GM21367 (cell line): ENCODE results near the gene SIRT5.

Experiments
- ATAC-seq: cut with Tn5 transposase; IDR thresholded peaks from one replicate; pipeline ENCODE4 v1.9.1; 2021; ENCODE audit not compliant: unreplicated experiment

The SIRT5 gene

DNA sequence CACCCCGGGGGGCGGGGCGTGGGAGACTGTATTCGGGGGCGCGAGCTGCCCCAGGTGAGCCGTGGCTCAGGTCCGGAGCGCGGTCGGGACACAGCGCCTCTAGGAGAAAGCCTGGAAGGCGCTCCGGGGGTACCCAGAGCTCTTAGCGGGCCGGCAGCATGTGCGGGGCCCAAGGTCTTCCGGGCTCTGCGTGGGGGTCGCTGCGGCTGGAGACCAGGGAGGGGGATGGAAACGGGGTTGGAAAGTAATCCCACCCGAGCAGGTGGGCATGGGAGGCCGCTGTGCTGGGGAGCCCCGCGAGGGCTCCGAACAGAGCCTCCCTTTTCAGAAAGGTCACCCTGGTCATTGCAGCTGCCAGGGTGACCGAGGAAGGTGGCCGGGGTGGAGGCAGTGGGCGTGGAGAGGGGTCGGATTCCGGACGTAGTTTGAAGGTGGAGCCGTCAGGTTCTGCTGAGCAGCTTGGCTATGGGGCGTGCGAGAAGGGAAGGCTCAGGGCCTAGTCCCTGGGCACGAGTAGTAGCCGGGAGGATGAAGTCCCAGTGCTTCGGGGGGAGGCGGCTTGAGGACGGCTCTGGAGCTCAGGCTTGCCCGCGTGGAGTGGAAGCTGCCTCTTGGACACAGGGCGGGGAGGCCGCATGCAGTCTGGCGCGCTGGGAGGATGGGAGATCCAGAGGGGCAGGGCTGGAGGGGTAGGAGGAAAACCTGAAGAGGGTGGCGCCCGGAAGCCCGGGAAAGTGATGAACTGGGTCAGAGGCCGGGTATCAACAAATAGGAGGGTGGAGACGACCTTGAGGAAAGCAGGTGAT lies at the start of gene SIRT5:
Gene SIRT5 (plus strand): TSS at position 31 of the 806 bp plus-strand sequence. CDS start 9,510 bp downstream, outside the sequence.
- peak; percentile 53 for ATAC-seq

DNA sequence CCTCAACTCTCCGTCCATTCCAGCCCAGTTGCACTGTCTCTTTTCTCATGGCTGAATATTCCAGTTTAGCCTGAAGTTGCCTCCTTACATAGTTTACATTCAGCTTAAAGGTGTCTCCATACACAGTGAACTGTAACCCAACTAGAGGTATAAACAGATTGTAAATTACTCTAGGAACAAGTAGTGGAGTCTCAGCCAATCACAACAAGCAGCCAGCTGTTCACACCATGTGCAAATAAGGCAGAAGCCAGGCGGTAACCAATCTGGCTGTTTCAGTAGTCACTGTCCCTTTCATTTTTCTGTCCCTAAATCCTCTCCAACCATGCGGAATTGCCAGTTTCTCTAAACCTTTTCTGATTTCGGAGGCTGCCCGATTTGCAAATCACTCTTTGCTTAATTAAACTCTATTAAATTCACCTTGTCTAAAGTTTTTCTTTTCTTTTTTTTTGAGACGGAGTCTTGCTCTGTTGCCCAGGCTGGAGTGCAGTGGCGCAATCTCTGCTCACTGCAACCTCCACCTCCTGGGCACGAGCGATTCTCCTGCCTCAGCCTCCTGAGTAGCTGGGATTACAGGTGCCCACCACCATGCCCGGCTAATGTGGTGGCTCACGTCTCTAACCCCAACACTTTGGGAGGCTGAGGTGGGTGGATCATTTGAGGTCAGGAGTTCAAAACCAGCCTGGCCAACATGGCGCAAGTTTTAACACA lies 49.4 kb upstream of the SIRT5 start:
- no peak for ATAC-seq

DNA sequence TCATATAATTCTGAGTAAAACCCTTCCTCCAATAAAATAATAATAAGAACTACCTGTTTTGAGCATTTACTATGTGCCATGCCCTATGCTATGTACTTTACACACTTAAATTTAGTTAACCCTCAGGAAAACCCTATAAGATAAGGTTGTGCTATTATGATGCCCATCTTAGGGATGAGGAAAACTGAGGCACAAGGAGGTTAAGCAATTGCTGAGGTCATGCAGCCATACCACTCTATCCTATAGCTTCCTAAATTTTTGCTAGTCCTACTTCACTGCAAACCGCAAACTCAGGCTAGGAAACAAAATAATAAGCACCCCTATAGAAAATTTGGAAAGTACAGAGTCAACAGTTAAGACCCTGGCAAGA lies 48.1 kb upstream of the SIRT5 start:
- ATAC-seq, result no peak

DNA sequence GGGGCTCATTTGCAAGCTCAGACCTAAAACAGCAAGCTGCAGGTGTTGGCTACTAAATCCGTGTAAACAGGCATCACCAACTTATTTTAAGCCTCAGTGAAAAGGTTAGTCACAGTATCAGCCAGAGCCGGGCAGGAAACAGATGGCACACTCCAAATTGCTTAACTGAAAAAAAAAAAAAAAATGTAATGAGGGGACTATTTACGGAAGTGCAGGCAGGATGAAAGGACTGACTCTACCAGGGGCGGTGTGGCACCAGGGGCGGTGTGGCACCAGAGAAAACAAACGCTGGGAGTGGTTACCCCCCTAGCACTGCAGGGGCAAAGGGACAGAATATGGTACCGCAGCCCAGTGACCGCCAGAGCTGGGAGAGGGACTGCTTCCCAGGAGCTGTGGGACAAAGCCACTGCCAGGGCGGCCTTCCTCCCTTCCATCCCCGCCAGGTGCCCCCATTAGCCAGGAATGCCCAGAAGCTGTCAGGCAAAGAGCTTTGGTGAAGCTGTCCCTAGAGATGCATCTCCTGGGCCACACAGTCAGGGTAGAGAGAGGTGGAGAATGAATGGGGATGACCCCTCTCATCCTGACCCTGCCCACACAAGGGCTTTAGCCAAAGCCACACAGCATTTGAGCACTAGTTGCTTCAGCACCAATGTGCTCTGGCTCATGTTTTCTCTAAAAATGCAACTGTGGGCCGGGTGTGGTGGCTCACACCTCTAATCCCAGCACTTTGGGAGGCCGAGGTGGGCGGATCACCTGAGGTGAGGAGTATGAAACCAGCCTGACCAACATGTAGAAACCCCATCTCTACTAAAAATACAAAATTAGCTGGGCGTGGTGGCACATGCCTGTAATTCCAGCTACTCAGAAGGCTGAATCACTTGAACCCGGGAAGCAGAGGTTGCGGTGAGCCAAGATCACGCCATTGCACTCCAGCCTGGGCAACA lies 47.4 kb upstream of the SIRT5 start:
- ATAC-seq, result peak; percentile 72

DNA sequence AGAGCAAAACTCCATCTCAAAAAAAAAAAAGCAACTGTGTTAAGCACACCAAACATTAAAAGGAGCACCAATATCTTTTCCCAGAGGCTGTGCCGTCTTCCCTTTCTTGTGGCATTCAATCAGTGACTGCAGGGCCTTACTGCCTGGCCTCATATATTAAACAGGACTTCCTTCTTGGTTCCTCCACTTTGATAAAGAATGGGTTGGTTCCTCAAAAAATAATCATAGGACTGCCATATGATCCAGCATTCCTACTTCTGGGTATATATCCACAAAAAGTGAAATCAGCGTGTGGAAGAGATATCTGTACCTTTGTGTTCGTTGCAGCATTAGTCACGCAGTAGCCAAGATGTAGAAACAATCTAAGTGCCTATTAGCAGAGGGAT lies 46.7 kb upstream of the SIRT5 start:
- ATAC-seq, result no peak

DNA sequence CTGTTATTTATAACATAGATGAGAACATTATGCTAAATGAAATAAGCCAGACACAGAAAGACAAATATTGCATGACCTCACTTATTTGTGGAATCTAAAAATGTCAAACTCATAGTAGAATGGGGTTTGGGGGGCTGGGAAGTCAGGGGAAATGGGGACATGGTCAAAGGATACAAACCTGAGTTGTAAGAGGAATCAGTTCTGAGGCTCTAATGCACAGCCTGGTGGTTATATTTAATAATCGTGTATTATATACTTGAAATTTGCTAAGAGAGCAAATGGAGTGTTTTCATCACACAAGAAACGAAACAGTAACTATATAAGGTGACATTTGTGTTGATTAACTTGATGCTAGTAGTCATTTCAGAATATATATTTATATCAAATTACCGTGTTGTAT lies 46.2 kb upstream of the SIRT5 start:
- no peak for ATAC-seq

DNA sequence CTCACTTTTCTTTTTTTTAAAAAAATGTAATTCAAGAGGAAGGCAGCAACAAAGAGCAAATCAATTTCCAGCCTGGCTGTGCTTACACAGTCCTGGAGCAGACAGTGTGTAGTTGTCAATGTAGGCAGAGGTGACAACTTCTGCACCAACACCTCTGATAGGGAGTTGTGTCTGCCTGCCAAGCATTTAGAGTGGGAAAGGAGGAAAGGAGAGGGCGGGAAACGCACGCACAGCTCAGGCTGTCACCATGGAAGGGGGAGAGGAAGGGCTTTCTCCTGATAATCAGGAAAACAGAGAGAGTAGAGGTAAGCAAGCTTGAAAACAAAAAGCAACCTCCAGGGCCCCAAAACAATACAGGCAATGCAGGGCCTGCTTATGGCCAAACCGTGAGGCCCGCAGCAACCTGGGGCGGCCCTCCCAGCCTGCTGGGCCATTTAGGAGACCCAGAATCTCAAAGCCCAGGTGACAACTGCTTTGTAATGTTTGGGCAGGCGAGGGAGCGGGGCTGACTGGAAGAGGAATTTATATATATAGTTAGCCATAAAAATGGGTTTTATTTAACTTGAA lies 45.5 kb upstream of the SIRT5 start:
- no peak for ATAC-seq

DNA sequence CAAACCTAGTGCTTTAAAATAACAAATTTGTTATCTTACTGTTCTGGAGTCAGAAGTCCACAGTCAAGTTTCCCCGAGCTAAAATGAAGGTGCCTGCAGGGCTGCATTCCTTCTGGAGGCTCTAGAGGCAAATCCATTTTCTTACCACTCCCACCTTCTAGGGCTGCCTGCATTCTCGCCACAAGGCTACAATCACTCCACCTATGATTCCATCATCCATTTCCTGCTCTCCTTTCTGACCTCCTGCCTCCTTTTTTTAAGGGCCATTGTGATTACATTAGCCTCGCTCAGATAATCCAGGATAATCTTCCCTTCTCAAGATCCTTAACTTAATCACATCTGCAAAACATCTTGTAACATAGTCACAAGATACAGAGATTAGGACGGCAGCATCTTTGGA lies 42.4 kb upstream of the SIRT5 start:
- no peak for ATAC-seq

DNA sequence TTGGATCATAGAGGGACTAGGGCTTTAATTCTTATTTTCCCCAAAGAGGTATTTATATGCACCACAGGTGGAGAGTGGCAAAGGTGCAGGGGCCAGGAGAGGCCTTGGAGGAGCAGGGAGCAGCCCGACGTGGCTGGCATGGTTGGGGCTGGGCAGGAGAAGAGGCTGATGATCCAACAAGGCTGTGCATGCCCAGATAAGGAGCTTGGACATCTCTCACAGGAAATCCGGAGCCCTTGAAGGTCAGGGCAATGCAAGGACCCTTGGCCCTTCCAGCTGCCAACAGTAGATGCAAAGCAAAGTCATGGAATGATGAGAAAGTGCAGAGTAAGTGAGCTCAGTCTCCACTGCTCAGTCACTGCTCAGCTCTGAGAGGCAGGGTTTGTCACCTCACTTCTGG lies 39.9 kb upstream of the SIRT5 start:
- no peak for ATAC-seq

DNA sequence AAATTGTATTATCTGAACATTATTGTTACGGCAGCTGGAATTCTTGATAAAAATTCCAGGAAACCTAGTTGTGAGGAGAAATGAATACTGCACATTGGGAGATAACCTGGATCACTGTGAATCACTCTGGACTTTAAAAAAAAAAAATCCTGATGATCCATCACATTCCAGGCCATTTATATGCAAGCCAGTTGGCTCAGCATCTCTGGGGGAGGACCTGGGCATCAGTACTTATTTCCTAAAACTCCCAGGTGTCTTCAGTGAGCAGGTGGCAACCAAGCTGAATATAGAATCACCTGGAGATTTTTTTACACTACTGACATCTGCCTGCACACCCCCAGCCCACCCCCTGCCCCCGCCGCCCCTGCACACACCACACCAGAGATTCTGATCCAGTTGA lies 39.1 kb upstream of the SIRT5 start:
- ATAC-seq, result no peak

DNA sequence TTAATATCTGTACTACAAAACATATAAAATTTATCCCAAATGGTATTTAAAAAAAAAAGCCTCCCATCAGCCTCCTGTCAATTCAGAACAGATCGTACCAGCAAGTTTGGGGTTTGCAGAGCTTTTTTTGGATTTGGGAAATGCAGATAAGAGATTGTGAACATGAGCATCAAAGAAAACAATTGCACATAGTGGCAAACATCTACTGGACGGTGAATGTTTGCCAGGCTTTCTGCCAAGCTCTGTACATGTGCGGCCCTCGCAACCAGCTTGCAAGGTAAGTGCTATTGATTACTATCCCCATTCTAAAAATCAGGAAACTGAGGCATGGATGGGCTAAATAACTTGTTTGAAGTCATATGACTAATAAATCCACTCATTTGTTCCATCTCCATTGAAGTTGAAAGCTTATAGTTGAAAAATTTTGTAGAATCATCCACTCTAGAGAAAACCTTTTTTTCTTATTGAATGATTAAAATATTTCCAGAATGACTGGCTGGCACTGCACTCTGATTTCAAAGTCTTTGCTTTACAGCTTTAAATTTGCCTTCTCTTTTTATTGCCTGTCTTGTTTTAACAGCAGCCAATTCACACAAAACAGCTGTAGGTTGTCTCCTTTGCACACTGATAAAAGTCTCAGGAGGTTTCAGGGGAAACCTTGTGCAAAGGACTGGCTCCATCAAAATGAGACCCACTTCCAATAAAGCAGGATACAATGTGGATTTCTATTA lies 37.4 kb upstream of the SIRT5 start:
- ATAC-seq, result no peak

DNA sequence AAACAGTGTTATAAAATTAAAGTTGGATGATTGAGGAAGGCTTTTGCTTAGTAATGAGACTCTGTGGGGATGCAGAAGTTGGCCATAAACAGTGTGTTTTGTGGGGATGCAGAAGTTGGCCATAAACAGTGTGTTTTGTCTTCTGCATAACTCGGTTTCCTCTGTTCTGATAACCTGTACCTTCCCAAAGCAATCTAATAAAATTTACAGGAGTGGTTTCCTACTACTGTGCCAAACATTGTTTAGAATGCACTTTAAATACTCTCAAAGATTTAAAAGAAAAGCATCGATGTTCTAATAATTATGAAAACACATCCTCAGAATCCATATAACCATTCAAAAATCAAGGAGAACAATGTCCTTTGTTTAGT lies 36.9 kb upstream of the SIRT5 start:
- no peak for ATAC-seq

DNA sequence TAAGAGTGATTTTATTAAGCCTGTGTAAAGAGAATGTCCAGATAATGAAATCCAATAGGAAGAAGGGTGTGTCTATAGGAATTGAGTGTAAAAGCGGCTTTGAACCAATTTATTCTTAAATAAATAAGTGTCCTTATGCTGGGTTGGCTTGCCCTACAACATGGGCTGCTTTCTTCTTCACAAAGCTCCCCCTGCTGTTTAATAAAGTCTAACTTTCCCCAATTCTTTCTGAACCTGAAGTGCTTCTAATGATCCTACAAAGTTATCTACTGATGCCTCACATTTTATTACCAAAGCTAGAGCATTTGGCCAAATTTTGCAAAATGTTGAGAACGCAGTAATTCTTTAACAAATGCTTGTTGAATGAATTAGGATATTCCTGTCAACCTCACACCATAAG lies 36.3 kb upstream of the SIRT5 start:
- ATAC-seq, result no peak

DNA sequence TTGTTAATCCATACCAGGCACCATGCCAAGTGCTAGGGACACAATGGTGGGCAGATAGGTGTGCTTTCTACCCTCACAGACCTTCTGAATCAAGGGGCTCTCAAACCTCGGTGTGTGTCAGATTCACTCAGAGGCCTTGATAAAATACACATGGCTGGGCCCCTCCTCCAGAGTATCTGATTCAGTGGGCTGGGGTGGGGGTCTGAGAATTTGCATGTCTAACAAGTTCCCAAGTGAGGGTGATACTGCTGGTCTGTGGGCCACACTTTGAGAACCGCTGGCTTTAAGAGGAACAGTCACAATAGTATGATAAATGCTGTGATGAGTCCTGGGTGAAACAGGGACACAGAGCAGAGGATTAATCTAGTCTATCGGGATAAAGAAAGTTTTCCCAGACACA lies 35.8 kb upstream of the SIRT5 start:
- no peak for ATAC-seq

DNA sequence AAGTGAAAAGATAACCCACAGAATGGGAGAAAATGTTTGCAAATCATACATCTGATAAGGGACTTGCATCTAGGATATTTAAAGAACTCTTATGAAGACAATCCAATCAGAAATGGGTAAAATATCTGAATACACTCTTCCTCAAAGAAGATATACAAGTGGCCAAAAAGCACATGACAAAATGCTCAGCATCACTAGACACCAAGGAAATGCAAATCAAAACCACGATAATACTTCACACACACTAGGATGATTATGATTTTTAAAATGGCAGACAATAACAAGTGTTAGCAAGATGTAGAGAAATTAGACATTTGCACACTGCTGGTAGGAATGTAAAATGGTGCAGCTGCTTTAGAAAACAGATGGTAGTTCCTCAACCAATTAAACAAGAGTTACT lies 34.8 kb upstream of the SIRT5 start:
- no peak for ATAC-seq

DNA sequence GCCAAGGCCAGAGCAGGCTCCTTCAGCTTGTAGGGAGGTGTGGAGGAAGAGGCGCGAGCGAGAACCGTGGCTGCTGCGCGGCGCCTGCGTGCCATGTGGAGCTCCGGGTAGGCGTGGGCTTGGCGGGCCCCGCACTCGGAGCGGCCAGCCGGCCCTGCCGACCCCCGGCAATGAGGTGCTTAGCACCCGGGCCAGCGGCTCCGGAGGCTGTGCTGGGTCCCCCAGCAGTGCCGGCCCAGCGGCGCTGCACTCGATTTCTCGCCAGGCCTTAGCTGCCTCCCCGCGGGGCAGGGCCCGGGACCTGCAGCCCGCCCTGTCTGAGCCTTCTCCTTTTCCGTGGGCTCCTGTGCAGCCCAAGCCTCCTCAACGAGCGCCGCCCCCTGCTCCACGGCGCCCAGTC lies 32.9 kb upstream of the SIRT5 start:
- no peak for ATAC-seq

DNA sequence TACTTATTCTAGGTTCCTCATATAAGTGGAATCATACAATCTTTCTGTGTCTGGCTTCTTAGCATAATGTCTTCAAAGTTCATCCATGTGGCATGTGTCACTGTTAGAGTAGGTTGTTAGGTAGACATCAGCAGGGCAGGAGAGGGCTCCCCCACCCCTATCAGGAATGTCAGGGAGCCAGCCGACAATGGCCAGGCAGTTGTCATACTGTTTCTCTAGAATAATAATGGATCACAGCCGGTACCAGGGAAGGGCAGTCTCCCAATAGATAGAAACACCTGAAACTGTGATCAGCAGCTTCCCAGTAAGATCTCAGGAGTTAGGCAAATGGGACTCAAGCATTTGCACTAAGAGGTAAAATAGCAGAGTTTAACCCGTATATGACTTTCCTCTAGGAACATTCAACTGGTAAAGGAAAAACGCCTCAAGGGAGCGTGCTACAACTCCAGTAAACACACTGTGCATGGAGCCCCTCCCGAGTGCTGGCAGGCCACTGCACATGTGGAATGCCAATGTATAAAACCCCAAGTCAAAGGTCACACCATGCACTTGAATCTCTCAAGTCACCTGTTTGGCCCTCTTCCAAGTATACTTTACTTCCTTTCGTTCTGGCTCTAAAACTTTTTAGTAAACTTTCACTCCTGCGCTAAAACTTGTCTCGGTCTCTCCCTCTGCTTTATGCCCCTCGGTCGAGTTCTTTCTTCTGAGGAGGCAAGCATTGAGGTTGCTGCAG lies 29.8 kb upstream of the SIRT5 start:
- no peak for ATAC-seq

DNA sequence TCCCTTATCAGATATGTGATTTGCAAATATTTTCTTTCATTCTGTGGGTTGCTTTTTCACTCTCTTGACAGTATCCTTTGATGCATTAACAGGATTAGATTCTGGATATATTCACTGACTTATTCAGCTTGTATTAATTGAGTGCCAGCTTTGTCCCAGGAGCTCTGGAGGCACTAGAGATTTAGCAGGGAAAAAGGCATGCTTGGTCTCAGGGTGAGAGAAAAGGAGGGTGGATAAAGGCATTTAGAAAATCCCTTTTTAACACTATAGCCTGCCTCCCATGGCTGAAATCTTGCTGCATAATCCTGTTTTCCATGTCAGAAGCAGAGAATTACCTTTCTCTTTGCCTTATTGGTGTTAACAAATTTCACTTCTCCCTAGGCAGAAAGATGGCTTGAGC lies 28.5 kb upstream of the SIRT5 start:
- no peak for ATAC-seq

DNA sequence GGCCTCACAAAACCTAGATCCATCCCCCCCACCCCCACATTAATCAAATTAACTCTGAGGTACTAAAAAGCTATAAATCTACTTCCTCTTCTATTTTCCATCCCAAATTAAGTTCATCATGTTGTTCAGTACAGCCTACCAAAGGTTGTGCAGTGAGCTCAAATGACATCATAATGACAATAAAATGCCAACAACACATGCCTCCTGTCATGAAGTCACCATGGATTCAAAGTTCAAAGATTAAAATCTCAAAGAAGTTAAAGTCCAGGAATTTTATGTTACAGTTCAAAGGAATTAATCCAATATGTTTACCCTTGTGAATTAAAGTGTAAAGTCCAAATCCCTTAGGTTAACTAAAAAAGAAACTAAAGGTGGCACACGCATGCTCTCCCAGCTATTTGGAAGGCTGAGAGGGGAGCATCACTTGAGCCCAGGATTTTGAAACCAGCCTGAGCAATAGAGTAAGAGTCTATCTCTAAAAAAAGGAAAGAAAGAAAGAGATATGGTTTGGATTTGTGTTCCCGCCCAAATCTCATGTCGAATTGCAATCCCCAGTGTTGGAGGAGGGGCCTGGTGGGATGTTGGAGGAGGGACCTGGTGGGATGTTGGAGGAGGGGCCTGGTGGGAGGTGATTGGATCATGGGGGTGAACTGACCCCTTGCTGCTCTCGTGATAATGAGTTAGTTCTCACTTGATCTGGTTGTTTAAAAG lies 25.7 kb upstream of the SIRT5 start:
- ATAC-seq, result no peak
